GM18951 (cell line): Measurements from ENCODE around the gene IVD.

Source experiments
- POLR2A ChIP-seq: IDR thresholded peaks from 4 replicates; pipeline ENCODE4 v1.6.1; 2011; ENCODE audit warnings: mild to moderate bottlenecking; ENCODE audit not compliant: insufficient read length, insufficient read depth; ENCODE audit errors: extremely low read depth
- in situ Hi-C: fragments of 300-500 bp; cut with MboI; formaldehyde crosslinking; loops from one replicate; pipeline ENCODE4 v1.12.0; 2022; ENCODE audit warnings: low sequenced_read_pairs, mixed read lengths, inconsistent platforms; ENCODE audit not compliant: unreplicated experiment

IVD gene

DNA sequence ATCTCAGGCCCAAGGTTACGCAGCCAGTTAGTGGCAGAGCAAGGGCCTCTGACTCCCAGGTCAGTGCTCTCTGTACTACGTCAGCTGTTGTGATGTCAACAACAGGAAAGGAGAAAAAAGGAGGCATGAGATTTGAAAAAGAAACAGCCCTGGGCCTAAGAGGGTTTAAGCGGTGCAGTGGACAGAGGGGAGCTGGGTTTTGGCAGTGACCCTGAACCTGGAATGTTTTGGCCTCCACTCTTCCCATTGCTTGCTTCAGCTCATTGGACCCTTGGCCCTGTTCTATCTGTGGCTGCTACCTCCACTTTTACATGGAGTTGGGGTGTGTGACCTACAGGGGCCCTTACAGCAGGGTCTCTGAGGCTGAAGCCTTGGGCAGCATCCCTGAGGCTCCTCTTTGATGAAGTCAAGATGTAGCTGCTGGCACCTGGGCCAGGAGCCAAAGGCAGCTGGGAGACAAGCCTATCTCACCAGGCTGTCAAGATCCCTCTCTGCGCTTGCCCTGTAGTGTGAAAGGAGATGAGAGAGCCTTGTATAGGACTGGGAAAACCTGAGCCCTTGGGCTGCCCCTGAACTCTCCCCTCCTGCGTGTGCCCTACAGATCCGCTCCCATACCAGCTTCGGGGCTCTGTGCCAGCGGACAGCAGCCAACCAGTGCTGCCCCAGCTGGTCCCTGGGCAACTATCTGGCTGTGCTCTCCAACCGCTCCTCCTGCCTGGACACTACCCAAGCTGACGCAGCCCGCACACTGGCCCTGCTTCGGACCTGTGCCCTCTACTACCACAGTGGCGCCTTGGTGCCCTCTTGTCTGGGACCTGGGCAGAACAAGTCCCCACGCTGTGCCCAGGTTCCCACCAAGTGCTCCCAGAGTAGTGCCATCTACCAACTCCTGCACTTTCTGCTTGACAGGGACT lies 38.9 kb upstream of the IVD start:
- in situ Hi-C loops: no loop called here
- TF ChIP-seq POLR2A: no peak

GRCh38 chr15:40367371-40367685 lies 38.3 kb upstream of the IVD start:
- no peak for TF ChIP-seq POLR2A
- in situ Hi-C loops: no loop called here

DNA sequence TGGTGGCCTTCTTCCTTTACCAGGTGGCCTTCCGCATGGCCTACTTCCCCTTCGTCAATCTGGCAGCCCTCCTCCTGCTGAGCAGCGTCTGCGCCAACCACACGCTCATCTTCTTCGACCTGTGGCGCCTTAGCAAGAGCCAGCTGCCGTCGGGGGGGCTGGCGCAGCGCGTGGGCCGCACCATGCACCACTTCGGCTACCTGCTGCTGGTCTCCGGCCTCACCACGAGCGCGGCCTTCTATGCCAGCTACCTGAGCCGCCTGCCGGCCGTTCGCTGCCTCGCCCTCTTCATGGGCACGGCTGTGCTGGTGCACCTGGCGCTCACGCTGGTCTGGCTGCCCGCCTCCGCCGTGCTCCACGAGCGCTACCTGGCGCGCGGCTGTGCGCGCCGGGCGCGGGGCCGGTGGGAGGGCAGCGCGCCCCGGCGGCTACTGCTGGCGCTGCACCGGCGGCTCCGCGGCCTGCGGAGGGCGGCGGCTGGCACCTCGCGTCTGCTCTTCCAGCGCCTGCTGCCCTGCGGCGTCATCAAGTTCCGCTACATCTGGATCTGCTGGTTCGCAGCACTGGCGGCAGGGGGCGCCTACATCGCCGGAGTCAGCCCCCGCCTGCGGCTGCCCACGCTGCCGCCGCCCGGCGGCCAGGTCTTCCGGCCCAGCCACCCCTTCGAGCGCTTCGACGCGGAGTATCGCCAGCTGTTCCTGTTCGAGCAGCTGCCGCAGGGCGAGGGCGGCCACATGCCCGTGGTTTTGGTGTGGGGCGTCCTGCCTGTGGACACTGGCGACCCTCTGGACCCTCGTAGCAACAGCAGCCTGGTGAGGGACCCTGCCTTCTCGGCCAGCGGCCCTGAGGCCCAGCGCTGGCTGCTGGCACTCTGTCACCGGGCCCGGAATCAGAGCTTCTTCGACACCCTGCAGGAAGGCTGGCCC lies 37.6 kb upstream of the IVD start:
- TF ChIP-seq POLR2A: no peak
- in situ Hi-C loops: no loop called here

GRCh38 chr15:40368719-40369473 lies 36.7 kb upstream of the IVD start:
- no peak for TF ChIP-seq POLR2A
- in situ Hi-C loops: no loop called here

DNA sequence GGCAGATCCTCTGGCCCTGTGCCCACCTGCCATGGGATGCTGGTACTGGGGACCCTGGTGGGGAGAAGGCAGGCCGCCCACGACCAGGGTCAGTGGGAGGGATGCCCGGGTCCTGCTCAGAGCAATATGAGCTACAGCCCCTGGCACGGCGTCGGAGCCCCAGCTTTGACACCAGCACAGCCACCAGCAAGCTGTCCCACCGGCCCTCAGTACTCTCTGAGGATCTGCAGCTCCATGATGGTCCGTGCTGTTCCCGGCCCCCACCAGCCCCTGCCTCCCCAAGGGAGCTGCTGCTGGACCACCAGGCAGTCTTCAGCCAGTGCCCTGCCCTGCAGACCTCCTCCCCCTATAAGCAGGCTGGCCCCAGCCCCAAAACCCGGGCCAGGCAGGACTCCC lies 36.1 kb upstream of the IVD start:
- no peak for TF ChIP-seq POLR2A
- in situ Hi-C loops: no loop called here

- in situ Hi-C loops: loop anchor here (10.0 kb wide), 1 partner anchor 55 kb away; no protein-coding TSS in a partner anchor
- no peak for TF ChIP-seq POLR2A
Observed at GRCh38 chr15:40369971-40370370, 35.6 kb upstream of the IVD start.

GRCh38 chr15:40372981-40373380 lies 32.6 kb upstream of the IVD start:
- TF ChIP-seq POLR2A: no peak
- in situ Hi-C loops: loop anchor here (10.0 kb wide), 1 partner anchor 52 kb away; no protein-coding TSS in a partner anchor

DNA sequence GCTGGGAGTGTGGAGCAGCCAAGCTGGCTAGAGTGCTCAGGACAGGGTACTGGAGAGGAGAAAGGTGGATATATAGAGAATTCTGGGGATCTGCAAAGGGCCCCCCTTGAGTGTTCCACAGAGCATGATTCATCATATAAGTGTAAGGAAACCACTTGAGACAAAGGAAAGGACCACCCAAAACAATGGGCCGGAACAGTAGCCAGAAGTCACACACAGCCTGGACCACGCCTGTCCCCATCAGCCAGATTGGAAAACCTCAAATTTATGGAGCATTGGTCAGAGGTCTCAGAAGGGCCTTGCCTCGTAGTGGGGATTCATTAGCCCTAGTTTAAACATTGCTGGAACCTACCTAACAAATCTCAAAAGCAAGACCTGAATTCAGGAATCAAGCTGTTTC lies 28.0 kb upstream of the IVD start:
- in situ Hi-C loops: loop anchor here (10.0 kb wide), 1 partner anchor 47 kb away; no protein-coding TSS in a partner anchor
- no peak for TF ChIP-seq POLR2A

DNA sequence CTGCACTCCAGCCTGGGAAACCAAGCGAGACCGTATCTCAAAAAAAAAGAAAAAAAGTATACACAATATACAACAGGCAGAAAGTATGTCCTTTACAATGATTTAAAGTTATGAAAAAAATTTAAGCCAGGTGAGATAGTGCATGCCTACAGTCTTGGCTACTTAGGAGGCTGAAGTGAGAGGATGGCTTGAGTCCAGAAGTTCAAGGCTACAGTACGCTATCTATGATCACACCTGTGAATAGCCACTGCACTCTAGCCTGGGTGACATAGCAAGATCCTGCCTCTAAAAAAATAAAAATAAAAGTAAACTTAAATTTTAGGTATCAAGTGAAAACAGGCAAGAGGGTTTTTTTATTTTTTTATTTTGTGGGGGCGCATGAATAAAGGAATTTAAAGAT lies 26.2 kb upstream of the IVD start:
- TF ChIP-seq POLR2A: no peak
- in situ Hi-C loops: loop anchor here (10.0 kb wide), 1 partner anchor 45 kb away; no protein-coding TSS in a partner anchor

- in situ Hi-C loops: loop anchor here (10.0 kb wide), 1 partner anchor 45 kb away; no protein-coding TSS in a partner anchor
- no peak for TF ChIP-seq POLR2A
Observed at GRCh38 chr15:40379853-40380252, 25.7 kb upstream of the IVD start.

GRCh38 chr15:40380636-40381035 lies 25.0 kb upstream of the IVD start:
- TF ChIP-seq POLR2A: no peak
- in situ Hi-C loops: no loop called here

DNA sequence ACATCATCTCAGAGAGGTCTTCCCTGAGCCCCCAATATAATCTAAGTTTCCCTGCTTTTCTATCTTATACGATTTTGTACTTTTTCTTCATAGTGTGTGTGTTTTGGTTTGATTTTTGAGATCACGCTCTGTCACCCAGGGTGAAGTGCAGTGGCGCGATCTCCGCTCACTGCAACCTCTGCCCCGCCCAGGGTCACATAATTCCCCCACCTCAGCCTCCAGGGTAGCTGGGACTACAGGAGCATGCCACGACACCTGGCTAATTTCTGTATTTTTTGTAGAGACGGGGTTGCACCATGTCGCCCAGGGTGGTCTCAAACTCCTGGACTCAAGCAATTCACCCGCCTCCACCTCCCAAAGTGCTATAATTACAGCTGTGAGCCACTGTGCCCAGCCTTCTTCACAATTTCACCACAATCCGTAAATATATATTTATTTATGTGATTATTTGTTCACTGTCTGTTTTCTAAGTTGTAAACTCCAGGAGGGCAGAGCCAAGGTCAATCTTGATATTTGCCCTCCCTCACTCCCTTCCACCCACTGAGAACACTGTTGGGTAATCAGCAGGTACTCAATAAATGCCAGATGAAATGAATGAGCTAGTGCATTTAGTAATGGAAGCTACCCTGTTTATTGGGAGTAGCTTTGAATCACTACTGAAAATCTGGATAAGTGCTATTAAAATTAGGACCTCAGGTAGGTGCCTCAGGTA lies 23.6 kb upstream of the IVD start:
- in situ Hi-C loops: no loop called here
- no peak for TF ChIP-seq POLR2A

- peak; percentile 69 for TF ChIP-seq POLR2A
- in situ Hi-C loops: no loop called here
Observed at GRCh38 chr15:40382580-40383456, 22.8 kb upstream of the IVD start, which contains the start of gene KNSTRN. Gene KNSTRN (plus strand): TSS chr15:40382721. CDS start chr15:40382836, 115 bp downstream.
